B cell (primary cell): Measurements from ENCODE around the gene C1orf87. TPM values are rescaled to one million over a fixed set of nuclear protein-coding genes. Genes with fewer than 3 reads are reported as not detected.

Experiments
- ATAC-seq: fragments of 200-7000 bp; cut with Tn5 transposase; one replicate; pipeline ENCODE4 v1.10.0; 2021; ENCODE audit warnings: low read depth, mild to moderate bottlenecking, moderate number of reproducible peaks, moderate library complexity
- CTCF ChIA-PET: fragments of 350-600 bp; sonication (Branson Sonifier 250); formaldehyde crosslinking; loops from one replicate; lab custom pipeline; 2021; ENCODE audit warnings: antibody characterized with exemption, inconsistent platforms; lab: Charles Lee
- POLR2A ChIA-PET: fragments of 350-600 bp; sonication (Branson Sonifier 250); formaldehyde crosslinking; loops from one replicate; lab custom pipeline; 2021; ENCODE audit warnings: antibody characterized with exemption; lab: Charles Lee
- DNase-seq: peaks from one replicate; pipeline ENCODE4 v3.0.0; 2013
- H2AFZ ChIP-seq: 2 replicates; pipeline ENCODE4 v1.6.1; 2012; ENCODE audit warnings: mild to moderate bottlenecking, low read depth, low read length; ENCODE audit not compliant: insufficient read depth, poor library complexity, severe bottlenecking
- H3K27ac ChIP-seq, 2 donors: 1 replicate in 1 of 2; 2 replicates in 1 of 2; pipeline ENCODE4 v1.5.1; 2012 to 2013; ENCODE audit warnings: low read length in 2 of 2, mild to moderate bottlenecking in 2 of 2, moderate library complexity in 1 of 2
- H3K27me3 ChIP-seq, 4 experiments: fragments of 200-600 bp in 1 of 4; sonication (generic) in 1 of 4; replicated peaks in 1 of 4; 1 replicate in 2 of 4; 2 replicates in 2 of 4; pipeline versions ENCODE4 v1.6.1 to v1.7.0; 2013 to 2016; ENCODE audit warnings: low read length in 3 of 4, mild to moderate bottlenecking in 2 of 4, mixed read lengths in 1 of 4, moderate library complexity in 1 of 4; ENCODE audit not compliant: insufficient read depth in 4 of 4, control insufficient read depth in 3 of 4; ENCODE audit errors: control extremely low read depth in 1 of 4
- H3K36me3 ChIP-seq, 2 experiments: replicated peaks in 1 of 2; 1 replicate in 1 of 2; 2 replicates in 1 of 2; pipeline versions ENCODE4 v1.6.1 to v1.7.1; 2013; ENCODE audit warnings: low read length in 1 of 2; ENCODE audit not compliant: insufficient read depth in 2 of 2, control insufficient read depth in 1 of 2; ENCODE audit errors: control extremely low read depth in 1 of 2, extremely low read depth in 1 of 2
- H3K4me1 ChIP-seq, 2 donors: fragments of 200-600 bp in 1 of 2; sonication (generic) in 1 of 2; 1 replicate in 1 of 2; 2 replicates in 1 of 2; pipeline versions ENCODE4 v1.5.1 to v1.6.1; 2013 to 2017; ENCODE audit warnings: low read length in 2 of 2; ENCODE audit not compliant: control insufficient read depth in 2 of 2, insufficient read depth in 2 of 2
- H3K4me2 ChIP-seq: replicated peaks from 2 replicates; pipeline ENCODE3; 2012; ENCODE audit warnings: mild to moderate bottlenecking, low read depth, low read length; ENCODE audit not compliant: poor library complexity, severe bottlenecking
- H3K4me3 ChIP-seq, 5 experiments: fragments of 200-600 bp in 1 of 5; sonication (generic) in 1 of 5; 1 replicate in 3 of 5; 2 replicates in 2 of 5; pipeline versions ENCODE4 v1.5.1 to v1.7.0; 2011 to 2016; ENCODE audit warnings: low read length in 4 of 5, mild to moderate bottlenecking in 4 of 5, low read depth in 2 of 5, control low read depth in 1 of 5, moderate library complexity in 1 of 5; ENCODE audit not compliant: insufficient read depth in 1 of 5; ENCODE audit errors: control extremely low read depth in 1 of 5, extremely low read depth in 1 of 5
- H3K79me2 ChIP-seq: fragments of 200-600 bp; sonication (generic); one replicate; pipeline ENCODE4 v1.6.0; 2016; ENCODE audit warnings: low read length; ENCODE audit not compliant: control insufficient read depth, insufficient read depth
- H3K9ac ChIP-seq: fragments of 200-600 bp; sonication (generic); 2 replicates; pipeline ENCODE4 v1.6.1; 2017; ENCODE audit warnings: mild to moderate bottlenecking, low read length, moderate library complexity
- H3K9me3 ChIP-seq, 3 donors: one replicate each; pipeline versions ENCODE4 v1.6.1 to v1.7.1; 2013; ENCODE audit warnings: low read length in 2 of 3; ENCODE audit not compliant: control insufficient read depth in 2 of 3, insufficient read depth in 1 of 3; ENCODE audit errors: control extremely low read depth in 1 of 3
- H4K20me1 ChIP-seq: 2 replicates; pipeline ENCODE4 v1.6.0; 2012; ENCODE audit warnings: mild to moderate bottlenecking, low read length; ENCODE audit not compliant: insufficient read depth, control insufficient read depth, poor library complexity, severe bottlenecking
- H3K27ac Mint-ChIP-seq: one replicate; pipeline ENCODE4 v1.8.0; 2021; ENCODE audit warnings: mixed read lengths
- H3K27me3 Mint-ChIP-seq: one replicate; pipeline ENCODE4 v1.8.0; 2021; ENCODE audit warnings: mixed read lengths
- H3K4me1 Mint-ChIP-seq: one replicate; pipeline ENCODE4 v1.8.0; 2021; ENCODE audit warnings: mixed read lengths
- H3K4me3 Mint-ChIP-seq: one replicate; pipeline ENCODE4 v1.8.0; 2021; ENCODE audit warnings: mixed read lengths
- H3K9me3 Mint-ChIP-seq: one replicate; pipeline ENCODE4 v1.8.0; 2022; ENCODE audit warnings: mixed read lengths; ENCODE audit not compliant: insufficient read depth
- EZH2 ChIP-seq: IDR thresholded peaks from 2 replicates; pipeline ENCODE4 v1.6.1; 2012; ENCODE audit warnings: borderline replicate concordance, low read depth, mild to moderate bottlenecking, moderate library complexity, low read length; ENCODE audit not compliant: insufficient read depth, poor library complexity, severe bottlenecking
- WGBS: methylation state at CpG from one replicate; pipeline ENCODE4 v1.1.5; 2013; ENCODE audit warnings: missing lambda C conversion rate; ENCODE audit not compliant: insufficient coverage; 5-methylcytosine and 5-hydroxymethylcytosine counted together
- intact Hi-C: fragments of 100-400 bp; cut with micrococcal nuclease; formaldehyde crosslinking; loops from one replicate; pipeline ENCODE4 v1.10.0; 2022
- polyA plus RNA-seq: library from polyadenylated mRNA; depleted of rRNA; stranded (reverse); fragments of >200 nt; gene quantifications from 2 replicates; pipeline ENCODE4 v1.2.3, GENCODE V29; 2012
- total RNA-seq, 2 donors: library from RNA; stranded (reverse); fragments of 120-200 nt in 1 of 2; gene quantifications; 1 replicate in 1 of 2; 2 replicates in 1 of 2; pipeline versions ENCODE4 v1.2.3 to v1.2.4, GENCODE V29; 2013 to 2022
- TF ChIP-seq, protein P1 (sequence below): fragments of 200-600 bp; IDR thresholded peaks from one replicate; pipeline ENCODE4 v1.8.0; 2022; ENCODE audit warnings: antibody characterized with exemption, mild to moderate bottlenecking

Gene C1orf87
- total and polyA plus RNA-seq, 2 donors (not counting 1 experiment from before 2014, with no cell fraction given), result not detected

DNA sequence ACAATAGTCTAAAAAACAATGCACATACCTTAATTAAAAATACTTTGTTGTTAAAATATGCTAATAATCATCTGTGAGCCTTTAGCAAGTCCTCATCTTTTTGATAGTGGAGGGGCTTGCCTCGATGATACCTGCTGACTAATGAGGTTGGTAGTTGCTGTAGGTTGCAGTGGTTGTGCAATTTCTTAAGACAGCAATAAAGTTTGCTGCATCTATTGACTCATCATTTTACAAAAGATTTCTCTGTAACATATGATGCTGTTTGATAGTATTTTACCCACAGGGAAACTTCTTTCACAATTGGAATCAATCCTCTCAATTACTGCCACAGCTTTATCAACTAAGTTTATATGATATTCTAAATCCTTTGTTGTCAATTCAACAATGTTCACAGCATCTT, 7.6 kb downstream of the C1orf87 start:
- Mint-ChIP-seq H3K9me3 (peaks cover 2% of the 10 kb centered on the region), H3K4me3 (no peak overlapping the region), H3K4me1 (peaks cover 4% of the 10 kb centered on the region), H3K27ac (no peak overlapping the region), H3K27me3 (no peaks in the 10 kb centered on the region)
- Histone ChIP-seq H3K4me2 (no peak overlapping the region), H3K79me2 (no peaks in the 10 kb centered on the region), H3K9ac (no peak overlapping the region), H3K4me1 (no peaks in the 10 kb centered on the region), H3K4me3 (no peak overlapping the region), H3K27ac (no peak overlapping the region), H3K27me3 (peaks cover 0 to 2% (median 0%) of the 10 kb centered on the region in 4 experiments), H3K9me3 (no peaks in the 10 kb centered on the region), H2AFZ (no peak overlapping the region), H4K20me1 (no peaks in the 10 kb centered on the region), H3K36me3 (no peaks in the 10 kb centered on the region)
- DNase-seq (no peak), ATAC-seq (no peak)
- ChIA-PET CTCF (no interaction called here), POLR2A (no interaction called here)
- intact Hi-C loops, result no loop called here
- TF ChIP-seq, protein P1, sequence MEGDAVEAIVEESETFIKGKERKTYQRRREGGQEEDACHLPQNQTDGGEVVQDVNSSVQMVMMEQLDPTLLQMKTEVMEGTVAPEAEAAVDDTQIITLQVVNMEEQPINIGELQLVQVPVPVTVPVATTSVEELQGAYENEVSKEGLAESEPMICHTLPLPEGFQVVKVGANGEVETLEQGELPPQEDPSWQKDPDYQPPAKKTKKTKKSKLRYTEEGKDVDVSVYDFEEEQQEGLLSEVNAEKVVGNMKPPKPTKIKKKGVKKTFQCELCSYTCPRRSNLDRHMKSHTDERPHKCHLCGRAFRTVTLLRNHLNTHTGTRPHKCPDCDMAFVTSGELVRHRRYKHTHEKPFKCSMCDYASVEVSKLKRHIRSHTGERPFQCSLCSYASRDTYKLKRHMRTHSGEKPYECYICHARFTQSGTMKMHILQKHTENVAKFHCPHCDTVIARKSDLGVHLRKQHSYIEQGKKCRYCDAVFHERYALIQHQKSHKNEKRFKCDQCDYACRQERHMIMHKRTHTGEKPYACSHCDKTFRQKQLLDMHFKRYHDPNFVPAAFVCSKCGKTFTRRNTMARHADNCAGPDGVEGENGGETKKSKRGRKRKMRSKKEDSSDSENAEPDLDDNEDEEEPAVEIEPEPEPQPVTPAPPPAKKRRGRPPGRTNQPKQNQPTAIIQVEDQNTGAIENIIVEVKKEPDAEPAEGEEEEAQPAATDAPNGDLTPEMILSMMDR, result no peak
- no peak for TF ChIP-seq EZH2
- WGBS, result no CpG with 5 or more reads among the region's 1 CpG

DNA sequence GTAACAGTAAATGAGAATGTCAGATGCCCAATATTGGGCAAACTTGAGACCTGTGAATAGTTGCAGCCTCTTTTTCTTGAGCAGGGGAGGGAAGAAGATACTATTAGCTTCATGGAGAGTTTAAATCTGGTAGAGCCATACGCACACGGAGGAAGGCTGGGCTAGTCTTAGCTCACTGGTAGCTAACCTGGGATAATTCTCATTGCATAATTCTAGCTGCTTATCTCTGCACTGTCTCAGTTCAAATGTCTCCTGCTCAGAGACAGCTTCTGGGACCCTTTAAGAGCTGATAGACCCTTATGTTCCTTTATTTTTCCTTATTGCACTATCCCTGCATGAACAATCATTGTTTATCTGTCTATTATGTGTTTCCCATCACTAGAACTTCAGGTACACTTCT, 8.4 kb downstream of the C1orf87 start:
- 88% methylated on average over 2 of the region's 2 CpGs for WGBS
- Mint-ChIP-seq H3K27me3 (no peaks in the 10 kb centered on the region), H3K9me3 (peaks cover 2% of the 10 kb centered on the region), H3K27ac (no peak overlapping the region), H3K4me1 (peaks cover 4% of the 10 kb centered on the region), H3K4me3 (no peak overlapping the region)
- DNase-seq (no peak), ATAC-seq (no peak)
- Histone ChIP-seq H3K4me3 (no peak overlapping the region), H3K27me3 (peaks cover 0 to 2% (median 0%) of the 10 kb centered on the region in 4 experiments), H2AFZ (no peak overlapping the region), H3K36me3 (no peaks in the 10 kb centered on the region), H3K79me2 (no peaks in the 10 kb centered on the region), H3K27ac (no peak overlapping the region), H3K9ac (no peak overlapping the region), H3K4me1 (no peaks in the 10 kb centered on the region), H3K9me3 (no peaks in the 10 kb centered on the region), H4K20me1 (no peaks in the 10 kb centered on the region), H3K4me2 (no peak overlapping the region)
- ChIA-PET CTCF (no interaction called here), POLR2A (no interaction called here)
- intact Hi-C loops, result no loop called here
- no peak for TF ChIP-seq EZH2
